Measurements from ENCODE around the gene ARPC5L. TPM values are rescaled to one million over a fixed set of nuclear protein-coding genes. Genes with fewer than 3 reads are reported as not detected.
A peak's percentile ranks its signal among the peaks of the same experiment; 100 is the strongest.
"Not testable (repeated sequence)": the region's sequence is repeated elsewhere in the genome, so short reads cannot be mapped to it uniquely, and the experiment has no call there.

Gene ARPC5L
- polyA plus RNA-seq, 4 donors, result 38.9 to 55.7 (median 53.6) TPM

DNA sequence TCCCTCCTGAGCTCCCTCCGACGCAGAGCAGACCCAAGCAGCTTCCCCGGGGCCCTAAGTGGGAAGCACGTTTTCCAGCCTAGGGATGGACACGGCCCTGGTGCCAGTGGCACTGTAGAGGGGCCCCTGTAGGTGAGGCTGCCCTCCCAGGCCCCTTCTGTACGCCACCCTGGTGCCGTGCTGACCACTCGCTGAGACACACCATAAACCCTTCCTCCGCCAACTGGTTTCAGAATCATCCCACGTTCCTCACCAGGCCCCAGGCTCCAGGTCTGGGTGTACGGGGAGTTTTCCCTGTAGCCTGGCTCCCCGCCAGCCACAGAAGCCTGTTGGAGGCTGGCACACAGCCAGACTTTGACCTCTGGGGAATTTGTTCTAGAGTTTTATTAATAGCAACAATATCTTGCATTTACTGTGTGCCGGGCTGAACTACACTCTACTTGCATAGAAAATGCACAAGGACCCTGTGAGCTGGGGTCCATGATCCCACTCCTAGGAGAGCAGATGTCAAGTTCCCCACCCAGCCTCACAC, 26.8 kb upstream of the ARPC5L start:
- FAIRE-seq, result no peak

GRCh38 chr9:124838132-124838531, 23.8 kb upstream of the ARPC5L start:
- not testable (repeated sequence) for DNase-seq; H3K9me3 ChIP-seq (ENCODE audit: control insufficient read depth in 2 of 2, insufficient read depth in 1 of 2, low read depth in 1 of 2, low read length in 1 of 2); H3K27ac ChIP-seq (ENCODE audit: low read depth in 1 of 3, low read length in 2 of 3); H3K27me3 ChIP-seq (ENCODE audit: control insufficient read depth in 3 of 3, insufficient read depth in 3 of 3, low read length in 3 of 3); H3K4me3 ChIP-seq (ENCODE audit: low read depth in 1 of 3, low read length in 3 of 3); FAIRE-seq; H3K36me3 ChIP-seq (ENCODE audit: control insufficient read depth in 3 of 3, insufficient read depth in 2 of 3, low read depth in 1 of 3, low read length in 3 of 3)
- 64 to 71% (median 64%) methylated on average over 4 to 5 of the region's 5 CpGs for WGBS, 3 donors
- peaks cover 0 to 29% (median 7%) of the 10 kb centered on the region in 3 donors for H3K4me1 ChIP-seq (ENCODE audit: control insufficient read depth in 3 of 3, insufficient read depth in 2 of 3, low read depth in 1 of 3, low read length in 2 of 3)

More for the DNA sequence above, 26.8 kb upstream of the ARPC5L start:
- Histone ChIP-seq H3K36me3 (ENCODE audit: control insufficient read depth in 3 of 3, insufficient read depth in 2 of 3, low read depth in 1 of 3, low read length in 3 of 3) (no peaks in the 10 kb centered on the region), H3K4me1 (ENCODE audit: control insufficient read depth in 3 of 3, insufficient read depth in 2 of 3, low read depth in 1 of 3, low read length in 2 of 3) (peaks cover 0 to 34% (median 7%) of the 10 kb centered on the region in 3 donors), H3K9me3 (ENCODE audit: control insufficient read depth in 2 of 2, insufficient read depth in 1 of 2, low read depth in 1 of 2, low read length in 1 of 2) (peaks cover 0 to 5% of the 10 kb centered on the region in 2 donors), H3K27ac (ENCODE audit: low read depth in 1 of 3, low read length in 2 of 3) (peak overlapping the region; percentile 39 to 88 (median 71)), H3K27me3 (ENCODE audit: control insufficient read depth in 3 of 3, insufficient read depth in 3 of 3, low read length in 3 of 3) (peaks cover 0 to 2% (median 0%) of the 10 kb centered on the region in 3 donors), H3K4me3 (ENCODE audit: low read depth in 1 of 3, low read length in 3 of 3) (no peak overlapping the region)
- WGBS, 3 donors, result 11 to 37% (median 30%) methylated on average over 13 of the region's 13 CpGs
- DNase-seq, result peak; percentile 88 to 92

GRCh38 chr9:124838567-124839275, 23.2 kb upstream of the ARPC5L start:
- H3K27ac ChIP-seq (ENCODE audit: low read depth in 1 of 3, low read length in 2 of 3); H3K27me3 ChIP-seq (ENCODE audit: control insufficient read depth in 3 of 3, insufficient read depth in 3 of 3, low read length in 3 of 3); H3K36me3 ChIP-seq (ENCODE audit: control insufficient read depth in 3 of 3, insufficient read depth in 2 of 3, low read depth in 1 of 3, low read length in 3 of 3); DNase-seq; H3K9me3 ChIP-seq (ENCODE audit: control insufficient read depth in 2 of 2, insufficient read depth in 1 of 2, low read depth in 1 of 2, low read length in 1 of 2); H3K4me3 ChIP-seq (ENCODE audit: low read depth in 1 of 3, low read length in 3 of 3); FAIRE-seq: not testable (repeated sequence)
- H3K4me1 ChIP-seq (ENCODE audit: control insufficient read depth in 3 of 3, insufficient read depth in 2 of 3, low read depth in 1 of 3, low read length in 2 of 3), result peaks cover 0 to 29% (median 7%) of the 10 kb centered on the region in 3 donors
- 61 to 73% (median 70%) methylated on average over 29 to 50 of the region's 52 CpGs for WGBS, 3 donors

- H3K4me1 ChIP-seq (ENCODE audit: control insufficient read depth in 3 of 3, insufficient read depth in 2 of 3, low read depth in 1 of 3, low read length in 2 of 3), result peaks cover 0 to 21% (median 4%) of the 10 kb centered on the region in 3 donors
- H3K27ac ChIP-seq (ENCODE audit: low read depth in 1 of 3, low read length in 2 of 3), result no peak overlapping the region
- DNase-seq (no peak), FAIRE-seq (no peak)
- H3K36me3 ChIP-seq (ENCODE audit: control insufficient read depth in 3 of 3, insufficient read depth in 2 of 3, low read depth in 1 of 3, low read length in 3 of 3), result no peaks in the 10 kb centered on the region
- 50 to 66% (median 54%) methylated on average over 12 of the region's 12 CpGs for WGBS, 3 donors
- no peak overlapping the region for H3K4me3 ChIP-seq (ENCODE audit: low read depth in 1 of 3, low read length in 3 of 3)
- H3K27me3 ChIP-seq (ENCODE audit: control insufficient read depth in 3 of 3, insufficient read depth in 3 of 3, low read length in 3 of 3), result peaks cover 0 to 2% (median 0%) of the 10 kb centered on the region in 3 donors
- H3K9me3 ChIP-seq (ENCODE audit: control insufficient read depth in 2 of 2, insufficient read depth in 1 of 2, low read depth in 1 of 2, low read length in 1 of 2), result peaks cover 0 to 5% of the 10 kb centered on the region in 2 donors
Observed at GRCh38 chr9:124839612-124840299, 22.2 kb upstream of the ARPC5L start.

GRCh38 chr9:124840300-124840833, 21.6 kb upstream of the ARPC5L start:
- Histone ChIP-seq H3K4me3 (ENCODE audit: low read depth in 1 of 3, low read length in 3 of 3) (no peak overlapping the region), H3K9me3 (ENCODE audit: control insufficient read depth in 2 of 2, insufficient read depth in 1 of 2, low read depth in 1 of 2, low read length in 1 of 2) (peaks cover 0 to 5% of the 10 kb centered on the region in 2 donors), H3K4me1 (ENCODE audit: control insufficient read depth in 3 of 3, insufficient read depth in 2 of 3, low read depth in 1 of 3, low read length in 2 of 3) (peaks cover 0 to 15% (median under 1%) of the 10 kb centered on the region in 3 donors), H3K27me3 (ENCODE audit: control insufficient read depth in 3 of 3, insufficient read depth in 3 of 3, low read length in 3 of 3) (peaks cover 0 to 2% (median 0%) of the 10 kb centered on the region in 3 donors), H3K36me3 (ENCODE audit: control insufficient read depth in 3 of 3, insufficient read depth in 2 of 3, low read depth in 1 of 3, low read length in 3 of 3) (no peaks in the 10 kb centered on the region), H3K27ac (ENCODE audit: low read depth in 1 of 3, low read length in 2 of 3) (no peak overlapping the region)
- FAIRE-seq (no peak), DNase-seq (no peak)
- WGBS, 3 donors, result 56 to 81% (median 58%) methylated on average over 15 to 18 of the region's 18 CpGs

DNA sequence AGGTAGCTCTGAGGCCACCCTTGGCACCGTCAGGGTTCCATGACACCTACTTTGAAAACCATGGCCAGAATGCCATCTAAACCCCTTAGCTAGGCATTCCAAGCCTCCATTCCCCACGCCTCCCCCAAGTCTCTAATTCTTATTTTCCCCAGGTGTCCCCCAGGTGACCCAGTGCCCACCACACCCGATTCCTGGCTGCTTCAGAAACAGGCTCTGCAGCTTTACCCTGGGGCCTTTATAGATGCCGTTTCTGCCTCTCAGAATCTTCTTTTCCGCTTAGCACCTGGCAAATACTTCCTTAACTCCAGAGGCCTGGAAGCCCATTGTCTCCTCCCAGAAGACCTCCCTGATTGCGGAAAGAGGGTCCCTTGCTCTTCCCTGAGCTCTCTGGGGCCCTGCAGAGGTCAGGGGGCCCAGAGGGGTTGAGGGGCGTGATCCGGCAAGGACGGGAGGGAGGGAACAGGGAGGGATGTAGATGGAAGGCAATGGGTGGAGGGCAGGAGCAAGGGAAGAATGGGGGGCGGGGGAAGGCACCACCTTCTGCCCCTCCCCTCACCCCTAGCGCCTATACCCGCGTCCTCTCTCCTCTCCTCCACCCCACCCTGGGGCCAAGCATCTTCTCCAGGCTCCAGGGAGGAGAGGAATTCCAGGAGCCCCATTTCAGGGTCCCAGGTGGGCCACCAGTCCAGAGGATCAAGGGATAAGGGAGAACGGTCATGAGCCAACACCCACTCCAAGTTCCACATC, 20.7 kb upstream of the ARPC5L start:
- H3K9me3 ChIP-seq (ENCODE audit: control insufficient read depth in 2 of 2, insufficient read depth in 1 of 2, low read depth in 1 of 2, low read length in 1 of 2), result peaks cover 0 to 5% of the 10 kb centered on the region in 2 donors
- WGBS, 3 donors, result 70 to 76% (median 75%) methylated on average over 12 to 14 of the region's 14 CpGs
- H3K4me3 ChIP-seq (ENCODE audit: low read depth in 1 of 3, low read length in 3 of 3), result no peak overlapping the region
- H3K27me3 ChIP-seq (ENCODE audit: control insufficient read depth in 3 of 3, insufficient read depth in 3 of 3, low read length in 3 of 3), result peaks cover 0 to 2% (median 0%) of the 10 kb centered on the region in 3 donors
- no peaks in the 10 kb centered on the region for H3K36me3 ChIP-seq (ENCODE audit: control insufficient read depth in 3 of 3, insufficient read depth in 2 of 3, low read depth in 1 of 3, low read length in 3 of 3)
- no peak for DNase-seq
- no peak for FAIRE-seq
- H3K27ac ChIP-seq (ENCODE audit: low read depth in 1 of 3, low read length in 2 of 3), result no peak overlapping the region
- peaks cover 0 to 8% (median 0%) of the 10 kb centered on the region in 3 donors for H3K4me1 ChIP-seq (ENCODE audit: control insufficient read depth in 3 of 3, insufficient read depth in 2 of 3, low read depth in 1 of 3, low read length in 2 of 3)

DNA sequence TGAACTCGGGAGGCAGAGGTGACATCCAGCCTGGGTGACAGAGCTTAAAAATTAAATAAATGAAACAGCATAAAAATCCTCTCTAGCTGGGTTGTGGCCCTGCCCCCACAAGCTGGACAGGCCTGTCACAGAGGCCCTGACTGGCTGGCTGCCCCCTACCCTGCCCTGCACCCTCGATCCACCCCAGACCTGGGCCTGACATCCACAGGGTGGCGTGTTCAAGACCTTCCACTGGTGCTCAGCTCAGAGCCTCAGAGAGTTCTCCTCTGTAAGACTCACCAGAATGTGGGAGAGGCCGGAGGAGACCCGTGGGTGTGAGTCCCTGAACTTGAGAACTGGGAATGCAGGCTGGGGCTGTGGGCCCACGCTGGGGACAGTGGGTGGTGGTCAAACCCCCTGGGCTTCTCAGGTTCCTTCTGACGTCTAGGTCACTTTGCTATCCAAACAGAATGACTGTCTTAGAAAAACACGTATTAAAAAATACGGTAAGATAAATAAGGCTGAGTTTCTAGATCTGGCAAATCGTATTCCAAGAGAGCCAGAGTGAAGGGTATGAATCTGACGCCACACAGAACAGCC, 18.4 kb upstream of the ARPC5L start:
- H3K36me3 ChIP-seq (ENCODE audit: control insufficient read depth in 3 of 3, insufficient read depth in 2 of 3, low read depth in 1 of 3, low read length in 3 of 3), result no peaks in the 10 kb centered on the region
- H3K4me1 ChIP-seq (ENCODE audit: control insufficient read depth in 3 of 3, insufficient read depth in 2 of 3, low read depth in 1 of 3, low read length in 2 of 3), result peaks cover 0 to 8% (median 0%) of the 10 kb centered on the region in 3 donors
- no peak overlapping the region for H3K4me3 ChIP-seq (ENCODE audit: low read depth in 1 of 3, low read length in 3 of 3)
- no peaks in the 10 kb centered on the region for H3K9me3 ChIP-seq (ENCODE audit: control insufficient read depth in 2 of 2, insufficient read depth in 1 of 2, low read depth in 1 of 2, low read length in 1 of 2)
- FAIRE-seq (no peak), DNase-seq (no peak)
- H3K27me3 ChIP-seq (ENCODE audit: control insufficient read depth in 3 of 3, insufficient read depth in 3 of 3, low read length in 3 of 3), result no peaks in the 10 kb centered on the region
- WGBS, 3 donors, result 84 to 88% (median 86%) methylated on average over 11 of the region's 11 CpGs
- H3K27ac ChIP-seq (ENCODE audit: low read depth in 1 of 3, low read length in 2 of 3), result no peak overlapping the region
